Fibroblast of skin of right quadriceps (primary cell): ENCODE data around the gene FBXL13.
"Not testable (repeated sequence)": the region's sequence is repeated elsewhere in the genome, so short reads cannot be mapped to it uniquely, and the experiment has no call there.

ENCODE experiments used
- DNase-seq: peaks from one replicate; pipeline ENCODE4 v3.0.0-alpha.2; 2013

Gene FBXL13

DNA sequence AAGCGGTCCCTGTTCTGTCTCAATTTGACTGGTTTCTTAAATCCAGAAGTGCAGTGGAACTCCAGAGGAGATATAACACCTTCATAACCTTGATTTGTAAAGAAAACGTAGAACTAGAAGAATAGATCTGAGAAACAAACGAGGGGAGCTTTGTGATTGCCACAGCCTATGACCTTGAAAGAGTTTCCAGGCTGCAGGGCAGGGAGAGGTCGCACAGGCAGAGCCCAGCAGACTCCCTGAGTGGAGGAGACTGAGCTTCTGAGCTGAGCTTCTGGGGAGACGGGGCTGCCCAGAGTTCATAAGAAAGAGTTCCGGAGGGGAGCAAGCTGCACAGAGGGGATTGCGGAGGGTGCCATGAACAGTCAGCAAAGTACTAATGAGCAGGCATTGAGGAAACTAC, 268.0 kb downstream of the FBXL13 start:
- DNase-seq: no peak

DNA sequence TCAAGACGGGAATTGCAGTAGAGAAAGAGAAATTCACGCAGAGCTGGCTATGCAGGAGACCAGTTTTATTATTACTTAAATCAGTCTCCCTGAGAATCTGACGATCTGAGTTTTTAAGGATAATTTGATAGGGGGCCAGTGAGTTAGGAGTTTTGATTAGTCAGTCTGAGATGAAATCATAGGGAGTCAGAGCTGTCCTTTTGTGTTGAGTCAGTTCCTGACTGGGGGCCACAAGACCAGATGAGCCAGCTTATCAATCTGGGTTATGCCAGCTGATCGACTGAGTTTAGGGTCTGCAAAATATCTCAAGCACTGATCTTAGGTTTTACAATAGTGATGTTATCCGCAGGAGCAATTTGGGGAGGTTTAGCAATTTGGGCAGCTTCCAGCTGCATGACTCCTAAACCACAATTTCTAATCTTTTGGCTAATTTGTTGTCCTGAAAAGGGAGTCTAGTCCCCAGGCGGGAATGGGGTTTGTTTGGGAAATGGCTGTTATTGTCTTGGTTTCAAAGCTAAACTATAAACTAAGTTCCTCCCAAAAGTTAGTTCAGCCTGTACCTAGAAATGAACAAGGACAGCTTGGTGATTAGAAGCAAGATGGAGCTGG, 278.5 kb downstream of the FBXL13 start:
- peak; percentile 45 for DNase-seq

DNA sequence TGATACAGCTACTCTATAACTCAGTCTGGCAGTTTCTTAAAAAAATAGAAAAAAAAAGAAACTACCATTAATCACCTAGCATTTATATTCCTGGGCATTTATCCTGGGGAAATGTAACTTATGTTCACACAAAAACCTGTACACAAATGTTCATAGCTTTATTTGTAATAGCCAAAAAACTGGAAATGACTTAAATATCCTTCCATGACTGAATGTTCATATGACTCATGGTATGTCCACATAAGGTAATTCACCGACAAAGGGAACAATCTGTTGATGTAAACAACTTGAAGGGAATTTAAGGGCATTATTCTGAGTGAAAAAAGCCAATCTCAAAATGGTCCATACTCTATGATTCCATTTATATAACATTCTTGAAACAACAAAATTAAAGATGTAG, 280.0 kb downstream of the FBXL13 start:
- not testable (repeated sequence) for DNase-seq

DNA sequence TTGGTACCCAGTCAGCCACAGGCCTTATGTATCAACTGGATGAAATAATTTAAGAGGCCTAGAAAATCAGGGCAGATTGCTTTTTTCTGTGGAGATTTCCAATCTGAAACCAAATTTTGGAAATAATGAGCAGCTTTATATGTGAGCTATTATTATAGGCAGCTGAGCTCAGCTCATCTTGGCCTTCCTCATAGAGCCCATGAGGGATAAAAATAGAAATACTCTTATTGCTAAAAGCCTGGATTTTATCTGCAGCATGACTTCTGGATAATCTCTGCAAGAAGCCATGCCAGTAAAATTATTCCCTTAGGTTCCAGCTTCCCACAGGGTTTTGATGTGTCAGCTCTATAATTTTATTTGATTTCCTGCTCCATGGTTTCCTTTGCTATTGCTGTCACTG, 282.8 kb downstream of the FBXL13 start:
- not testable (repeated sequence) for DNase-seq

DNA sequence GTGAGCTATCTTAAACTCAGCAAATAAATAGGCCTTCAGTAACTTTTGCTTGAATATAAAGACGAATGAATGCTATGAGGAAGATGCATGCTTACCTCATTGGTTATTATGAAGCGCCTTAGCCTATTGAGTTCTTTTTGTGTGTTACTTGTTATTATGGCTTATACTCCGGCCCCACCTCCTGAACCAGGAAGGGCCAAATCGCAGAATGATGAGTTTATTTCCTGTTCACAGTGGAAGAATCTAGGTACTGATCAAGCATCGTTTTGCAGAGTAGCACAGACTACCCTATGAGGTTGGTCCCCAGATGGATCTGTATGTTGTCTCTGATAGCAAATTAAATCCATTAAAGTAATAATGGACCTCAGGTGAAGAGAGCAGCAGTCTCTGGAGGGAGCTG, 283.2 kb downstream of the FBXL13 start:
- not testable (repeated sequence) for DNase-seq

DNA sequence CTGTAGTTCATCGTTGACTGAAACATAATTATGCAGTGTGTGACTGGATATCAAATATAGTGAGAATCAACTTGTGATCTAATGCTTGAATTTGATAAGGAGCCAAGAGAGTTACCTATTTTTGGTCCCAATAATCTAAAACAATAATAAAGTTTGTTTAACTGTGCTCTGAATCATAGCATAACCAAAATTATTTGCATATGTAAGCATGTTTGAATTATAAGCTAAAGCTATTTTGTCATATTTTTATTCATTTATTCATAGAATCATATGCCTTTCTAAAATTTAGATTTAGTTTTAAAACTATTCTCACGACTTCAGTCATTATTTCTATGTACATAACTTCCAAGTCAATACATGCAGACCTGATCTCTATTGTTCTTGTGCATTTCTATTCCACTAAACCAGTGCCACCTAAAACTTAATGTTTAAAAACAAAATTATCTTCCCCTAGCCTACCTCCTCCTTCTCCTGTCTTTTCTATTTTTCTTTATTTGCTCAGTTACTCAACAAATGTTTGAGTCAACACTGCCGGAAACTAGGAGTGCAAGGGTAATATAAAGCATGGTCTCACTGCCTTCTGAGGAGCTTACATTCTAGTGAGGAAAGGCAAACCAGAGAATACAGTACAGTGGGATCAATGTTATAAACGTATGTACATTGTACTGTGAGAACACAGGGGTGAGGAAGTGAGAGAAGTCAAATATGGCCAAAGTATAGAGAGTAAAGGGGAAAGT, 284.1 kb downstream of the FBXL13 start:
- not testable (repeated sequence) for DNase-seq

DNA sequence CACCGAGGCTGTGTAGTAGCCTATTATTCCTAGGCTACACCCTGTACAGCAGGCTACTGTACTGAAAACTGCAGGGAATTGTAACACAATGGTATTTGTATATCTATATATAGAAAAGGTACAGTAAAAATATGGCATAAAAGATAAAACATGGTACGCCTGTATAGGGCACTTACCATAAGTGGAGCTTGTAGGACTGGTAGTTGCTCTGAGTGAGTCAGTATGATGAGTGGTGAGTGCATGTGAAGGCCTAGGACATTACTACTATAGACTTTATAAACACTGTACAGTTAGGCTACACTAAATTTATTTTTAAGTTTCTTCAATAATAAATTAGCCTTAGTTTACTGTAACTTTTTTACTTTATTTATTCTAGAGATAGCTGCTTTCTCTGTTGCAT, 285.8 kb downstream of the FBXL13 start:
- DNase-seq: not testable (repeated sequence)

DNA sequence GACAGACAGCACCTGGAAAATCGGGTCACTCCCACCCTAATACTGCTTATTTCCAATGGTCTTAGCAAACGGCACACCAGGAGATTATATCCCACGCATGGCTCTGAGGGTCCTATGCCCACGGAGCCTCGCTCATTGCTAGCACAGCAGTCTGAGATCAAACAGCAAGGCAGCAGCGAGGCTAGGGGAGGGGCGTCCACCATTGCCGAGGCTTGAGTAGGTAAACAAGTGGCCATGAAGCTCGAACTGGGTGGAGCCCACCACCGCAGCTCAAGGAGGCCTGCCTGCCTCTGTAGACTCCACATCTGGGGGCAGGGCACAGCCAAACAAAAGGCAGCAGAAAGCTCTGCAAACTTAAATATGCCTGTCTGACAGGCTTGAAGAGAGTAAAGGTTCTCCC, 293.7 kb downstream of the FBXL13 start:
- DNase-seq: not testable (repeated sequence)

DNA sequence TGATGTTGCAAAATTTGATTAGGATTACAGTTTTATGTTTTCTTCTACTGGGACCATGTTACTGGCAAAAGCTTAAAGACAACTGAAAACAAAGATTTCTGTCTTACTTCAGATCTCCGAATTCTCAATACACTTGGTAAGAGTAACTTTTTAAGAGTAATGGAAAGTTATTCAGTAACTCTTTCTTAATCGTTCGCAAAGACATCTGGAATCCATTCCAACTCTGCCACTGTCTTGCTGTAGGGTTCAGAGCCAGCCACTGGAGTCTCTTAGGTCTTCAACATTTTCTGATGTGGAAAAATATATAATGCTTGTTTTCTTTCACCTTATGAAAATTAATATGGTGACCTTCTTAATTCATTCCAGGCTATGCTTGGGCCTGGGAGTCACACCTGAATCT, 295.9 kb downstream of the FBXL13 start:
- not testable (repeated sequence) for DNase-seq

DNA sequence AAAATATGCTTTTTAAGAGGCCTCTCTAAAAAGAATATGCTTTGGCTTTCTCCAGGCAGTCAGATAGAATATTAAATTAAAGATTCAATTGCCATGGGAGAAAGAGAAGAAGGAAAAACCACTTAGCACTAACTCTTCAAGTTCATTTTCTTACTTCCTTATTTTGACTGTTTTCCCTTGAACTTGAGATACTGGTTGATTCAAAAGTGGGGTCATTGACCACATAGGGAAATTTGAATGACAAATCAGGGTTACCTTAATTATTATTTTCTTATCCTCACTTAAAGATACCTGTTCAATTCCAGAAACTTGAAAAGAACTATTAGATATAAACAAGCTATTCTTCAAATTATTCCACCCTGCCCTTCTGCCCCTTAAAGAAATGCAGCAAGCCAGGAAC, 298.4 kb downstream of the FBXL13 start:
- not testable (repeated sequence) for DNase-seq

DNA sequence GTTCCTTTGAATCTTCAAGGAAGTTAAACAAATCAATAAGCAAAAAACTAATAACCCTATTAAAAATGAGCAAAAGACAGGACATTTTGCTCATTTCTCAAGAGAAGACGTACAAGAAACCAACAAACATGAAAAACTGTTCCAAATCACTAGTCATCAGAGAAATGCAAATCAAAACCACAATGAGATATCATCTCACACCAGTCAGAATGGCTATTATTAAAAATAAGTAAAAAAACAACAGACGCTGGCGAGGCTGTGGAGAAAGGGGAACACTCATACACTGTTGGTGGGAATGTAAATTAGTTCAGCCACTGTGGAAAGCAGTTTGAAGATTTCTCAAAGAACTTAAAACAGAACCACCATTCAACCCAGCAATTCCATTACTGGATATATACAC, 304.1 kb downstream of the FBXL13 start:
- DNase-seq: not testable (repeated sequence)

DNA sequence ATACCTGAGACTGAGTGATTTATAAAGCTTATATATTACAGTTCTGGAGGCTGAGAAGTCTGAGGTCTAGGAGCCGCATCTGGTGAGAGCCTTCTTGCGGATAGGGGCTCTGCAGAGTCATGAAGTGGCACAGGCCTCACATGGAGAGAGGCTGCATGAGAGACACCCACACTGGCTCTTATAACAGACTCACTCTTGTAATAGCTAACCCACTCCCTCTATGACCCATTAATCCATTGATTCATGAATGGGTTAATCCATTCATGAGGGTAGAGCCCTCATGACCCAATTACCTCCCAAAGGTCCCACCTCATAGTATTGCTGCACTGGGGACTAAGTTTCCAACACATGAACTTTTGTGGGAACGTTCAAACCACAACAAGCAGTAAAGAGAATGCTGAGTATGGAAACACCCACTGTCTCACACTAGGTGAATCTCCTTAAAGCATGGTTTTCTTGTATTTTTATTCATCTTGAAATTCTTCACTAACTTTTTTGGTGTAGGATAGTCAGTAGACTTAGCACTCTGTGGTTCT, 304.9 kb downstream of the FBXL13 start:
- DNase-seq: not testable (repeated sequence)

DNA sequence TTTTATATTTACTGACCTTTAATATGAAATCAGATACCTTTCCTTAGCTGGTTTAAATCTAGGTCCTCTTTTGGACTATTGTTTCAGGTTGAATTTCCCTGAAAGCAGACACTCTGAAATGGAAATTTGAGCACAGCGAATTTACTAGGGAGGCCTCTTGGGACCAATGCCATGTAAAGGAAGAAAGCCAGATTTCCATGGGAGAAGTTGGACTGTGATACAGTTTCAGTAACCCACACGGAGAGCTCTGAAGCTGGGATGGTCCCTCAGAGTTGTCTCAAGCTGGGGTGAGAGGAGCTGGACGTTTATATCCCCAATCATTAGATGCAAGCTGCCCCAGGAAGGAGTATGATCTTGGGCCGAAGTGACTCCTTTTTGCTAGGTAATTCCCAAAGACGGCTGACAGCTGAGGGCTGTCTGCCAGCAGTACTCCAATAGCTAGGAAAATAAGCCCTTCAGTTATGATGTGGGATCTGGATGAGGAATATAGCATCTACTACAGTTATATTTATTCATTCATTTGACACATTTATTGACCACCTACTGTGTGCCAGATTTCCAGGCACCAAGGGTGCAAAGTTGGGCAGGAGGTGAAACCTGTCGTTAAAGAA, 311.2 kb downstream of the FBXL13 start:
- DNase-seq: not testable (repeated sequence)
